ENCODE data around the gene GOLGA6L10. TPM values are rescaled to one million over a fixed set of nuclear protein-coding genes. Genes with fewer than 3 reads are reported as not detected.
"Not testable (repeated sequence)": the region's sequence is repeated elsewhere in the genome, so short reads cannot be mapped to it uniquely, and the experiment has no call there.

The GOLGA6L10 gene, protein sequence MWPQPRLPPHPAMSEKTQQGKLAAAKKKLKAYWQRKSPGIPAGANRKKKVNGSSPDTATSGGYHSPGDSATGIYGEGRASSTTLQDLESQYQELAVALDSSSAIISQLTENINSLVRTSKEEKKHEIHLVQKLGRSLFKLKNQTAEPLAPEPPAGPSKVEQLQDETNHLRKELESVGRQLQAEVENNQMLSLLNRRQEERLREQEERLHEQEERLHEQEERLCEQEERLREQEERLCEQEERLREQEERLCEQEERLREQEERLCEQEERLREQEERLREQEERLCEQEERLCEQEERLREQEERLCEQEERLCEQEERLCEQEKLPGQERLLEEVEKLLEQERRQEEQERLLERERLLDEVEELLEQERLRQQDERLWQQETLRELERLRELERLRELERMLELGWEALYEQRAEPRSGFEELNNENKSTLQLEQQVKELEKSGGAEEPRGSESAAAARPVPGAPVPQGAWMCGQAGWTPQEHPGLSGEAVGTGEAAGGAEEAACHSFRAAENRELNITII
- total RNA-seq, result 1 to 10 TPM in 4 of 5 experiments, under 1 TPM in 1; 0.56 to 3.8 (median 1.8) TPM
- polyA plus RNA-seq, result under 1 TPM; 0.04 to 0.62 TPM
- 0.54 reads per million for total RNA-seq

DNA sequence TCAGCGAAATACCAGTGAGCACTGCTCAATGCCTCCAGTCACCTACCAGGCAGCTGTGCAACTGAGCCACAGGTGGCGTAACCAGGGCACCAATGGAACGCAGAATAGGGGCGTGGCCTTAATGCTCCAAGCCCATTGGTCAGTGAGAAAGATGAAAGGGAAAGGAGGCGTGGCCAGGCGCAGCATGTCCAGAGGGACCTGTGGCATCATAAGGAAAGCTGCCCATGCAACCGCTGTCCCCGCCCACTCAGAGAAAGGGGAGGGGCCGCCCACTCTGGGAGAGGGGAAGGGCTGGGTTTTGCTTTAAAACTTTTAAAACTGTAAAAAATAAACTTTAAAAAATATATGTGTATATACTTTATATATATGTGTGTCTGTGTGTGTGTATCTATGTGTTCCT is at the start of gene GOLGA6L10:
TSS of gene GOLGA6L10 (minus strand) at position 101 of the 400 bp plus-strand sequence. CDS start at position 1, 100 bp downstream.
- H3K36me3 Mint-ChIP-seq; H3K27ac Mint-ChIP-seq; CTCF ChIA-PET; H3K4me3 ChIP-seq (ENCODE audit: low read length); H3K9me3 Mint-ChIP-seq; ATAC-seq; H3K27ac ChIP-seq (ENCODE audit: low read depth, low read length); H3K36me3 ChIP-seq (ENCODE audit: control insufficient read depth in 2 of 3, insufficient read depth in 3 of 3, low read length in 3 of 3); H3K27me3 ChIP-seq (ENCODE audit: control insufficient read depth in 2 of 2, insufficient read depth in 2 of 2, low read length in 2 of 2); H3K27me3 Mint-ChIP-seq; POLR2A ChIA-PET; H3K4me3 Mint-ChIP-seq; H3K9me3 ChIP-seq (ENCODE audit: control insufficient read depth in 2 of 3, low read length in 3 of 3); H3K4me1 Mint-ChIP-seq; H3K4me1 ChIP-seq (ENCODE audit: control insufficient read depth in 2 of 2, insufficient read depth in 2 of 2, low read length in 2 of 2); DNase-seq; intact Hi-C loops (cut with micrococcal nuclease): not testable (repeated sequence)

DNA sequence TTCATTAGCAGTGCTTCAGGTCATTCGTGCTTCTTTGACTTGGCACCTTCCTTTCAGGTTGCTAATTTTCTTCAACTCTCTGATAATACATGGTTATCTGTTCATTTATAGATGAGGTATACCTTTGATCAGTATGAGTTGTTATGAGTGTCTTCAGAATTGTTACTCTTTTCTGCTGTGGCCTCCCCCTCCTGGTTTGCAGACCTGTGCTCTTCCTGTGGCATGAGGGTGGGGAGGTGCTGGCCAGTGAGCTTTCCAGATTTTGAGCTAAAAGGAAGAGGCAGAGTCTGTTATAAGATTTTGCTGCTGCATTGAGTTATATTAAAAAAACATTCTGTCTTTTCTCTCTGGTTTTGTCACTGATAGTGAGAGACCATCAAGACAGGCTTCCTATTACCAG is 49.5 kb upstream of the GOLGA6L10 start:
- Histone ChIP-seq H3K27me3 (ENCODE audit: control insufficient read depth in 2 of 2, insufficient read depth in 2 of 2, low read length in 2 of 2) (no peaks in the 10 kb centered on the region), H3K4me1 (ENCODE audit: control insufficient read depth in 2 of 2, insufficient read depth in 2 of 2, low read length in 2 of 2) (no peaks in the 10 kb centered on the region), H3K4me3 (ENCODE audit: low read length) (no peak overlapping the region), H3K9me3 (ENCODE audit: control insufficient read depth in 2 of 3, low read length in 3 of 3) (no peaks in the 10 kb centered on the region), H3K36me3 (ENCODE audit: control insufficient read depth in 2 of 3, insufficient read depth in 3 of 3, low read length in 3 of 3) (no peaks in the 10 kb centered on the region), H3K27ac (ENCODE audit: low read depth, low read length) (no peak overlapping the region)
- Mint-ChIP-seq H3K27ac (peak overlapping the region in 1 of 9 donors; percentile 62), H3K9me3 (no peaks in the 10 kb centered on the region), H3K4me1 (peaks cover 0 to 20% (median 4%) of the 10 kb centered on the region in 7 donors), H3K36me3 (peaks cover 0 to 4% (median 0%) of the 10 kb centered on the region in 5 donors), H3K27me3 (no peaks in the 10 kb centered on the region), H3K4me3 (no peak overlapping the region)
- ATAC-seq (no peak), DNase-seq (no peak)
- POLR2A ChIA-PET, result no interaction called here
- intact Hi-C loops (cut with micrococcal nuclease), result no loop called here
- CTCF ChIA-PET, result no interaction called here

DNA sequence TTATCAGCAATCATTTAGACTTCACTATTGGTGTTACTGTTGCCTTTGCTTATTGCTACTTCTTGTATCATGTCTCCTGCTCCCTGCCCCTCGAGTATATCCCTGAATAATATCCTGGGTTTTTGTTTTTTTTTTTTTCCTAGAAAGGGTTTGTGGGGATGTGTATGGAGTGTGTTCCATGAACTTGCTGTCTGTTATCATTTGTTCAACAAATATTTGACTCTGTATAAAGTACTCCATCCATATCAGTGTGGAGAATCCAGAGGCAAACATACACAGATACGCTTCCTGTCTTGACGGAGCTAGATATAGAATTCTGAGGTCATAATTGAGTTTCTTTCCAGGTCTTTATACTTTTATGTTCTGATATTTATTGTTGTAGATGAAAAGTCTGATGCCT is 48.5 kb upstream of the GOLGA6L10 start:
- Mint-ChIP-seq H3K27ac (no peak overlapping the region), H3K9me3 (no peaks in the 10 kb centered on the region), H3K4me1 (peaks cover 0 to 20% (median 4%) of the 10 kb centered on the region in 7 donors), H3K4me3 (no peak overlapping the region), H3K36me3 (peaks cover 0 to 4% (median 0%) of the 10 kb centered on the region in 5 donors), H3K27me3 (no peaks in the 10 kb centered on the region)
- ChIA-PET CTCF (no interaction called here), POLR2A (no interaction called here)
- intact Hi-C loops (cut with micrococcal nuclease), result no loop called here
- no peak overlapping the region for H3K27ac ChIP-seq (ENCODE audit: low read depth, low read length)
- ATAC-seq, result no peak
- no peaks in the 10 kb centered on the region for H3K9me3 ChIP-seq (ENCODE audit: control insufficient read depth in 2 of 3, low read length in 3 of 3)
- no peaks in the 10 kb centered on the region for H3K4me1 ChIP-seq (ENCODE audit: control insufficient read depth in 2 of 2, insufficient read depth in 2 of 2, low read length in 2 of 2)
- no peak overlapping the region for H3K4me3 ChIP-seq (ENCODE audit: low read length)
- H3K27me3 ChIP-seq (ENCODE audit: control insufficient read depth in 2 of 2, insufficient read depth in 2 of 2, low read length in 2 of 2), result no peaks in the 10 kb centered on the region
- no peak for DNase-seq
- no peaks in the 10 kb centered on the region for H3K36me3 ChIP-seq (ENCODE audit: control insufficient read depth in 2 of 3, insufficient read depth in 3 of 3, low read length in 3 of 3)

DNA sequence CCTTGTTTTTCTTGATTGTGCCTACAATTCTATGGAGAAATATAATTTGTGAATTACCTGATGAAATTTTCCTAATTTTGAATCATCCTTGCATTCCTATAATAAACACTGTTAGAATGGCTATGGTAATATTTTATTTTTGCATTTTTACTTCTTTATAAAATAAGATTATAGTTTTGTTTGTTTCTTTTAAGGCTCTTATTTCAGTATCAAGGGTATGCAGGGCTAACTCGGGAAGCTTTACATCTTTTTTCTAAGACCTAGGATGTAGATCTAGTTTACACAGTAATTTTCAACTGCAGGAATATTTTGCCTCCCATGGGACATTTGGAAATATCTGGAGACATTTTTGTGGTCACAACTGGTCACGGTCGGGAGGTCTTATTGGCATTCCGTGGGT is 46.5 kb upstream of the GOLGA6L10 start:
- H3K4me3 Mint-ChIP-seq; intact Hi-C loops (cut with micrococcal nuclease); H3K27ac ChIP-seq (ENCODE audit: low read depth, low read length); H3K4me1 ChIP-seq (ENCODE audit: control insufficient read depth in 2 of 2, insufficient read depth in 2 of 2, low read length in 2 of 2); CTCF ChIA-PET; H3K4me3 ChIP-seq (ENCODE audit: low read length); H3K36me3 ChIP-seq (ENCODE audit: control insufficient read depth in 2 of 3, insufficient read depth in 3 of 3, low read length in 3 of 3); H3K9me3 Mint-ChIP-seq; H3K27me3 ChIP-seq (ENCODE audit: control insufficient read depth in 2 of 2, insufficient read depth in 2 of 2, low read length in 2 of 2); H3K27ac Mint-ChIP-seq; H3K27me3 Mint-ChIP-seq; H3K36me3 Mint-ChIP-seq; POLR2A ChIA-PET; H3K9me3 ChIP-seq (ENCODE audit: control insufficient read depth in 2 of 3, low read length in 3 of 3); ATAC-seq; DNase-seq: not testable (repeated sequence)
- peaks cover 3 to 37% (median 8%) of the 10 kb centered on the region in 7 donors for H3K4me1 Mint-ChIP-seq

DNA sequence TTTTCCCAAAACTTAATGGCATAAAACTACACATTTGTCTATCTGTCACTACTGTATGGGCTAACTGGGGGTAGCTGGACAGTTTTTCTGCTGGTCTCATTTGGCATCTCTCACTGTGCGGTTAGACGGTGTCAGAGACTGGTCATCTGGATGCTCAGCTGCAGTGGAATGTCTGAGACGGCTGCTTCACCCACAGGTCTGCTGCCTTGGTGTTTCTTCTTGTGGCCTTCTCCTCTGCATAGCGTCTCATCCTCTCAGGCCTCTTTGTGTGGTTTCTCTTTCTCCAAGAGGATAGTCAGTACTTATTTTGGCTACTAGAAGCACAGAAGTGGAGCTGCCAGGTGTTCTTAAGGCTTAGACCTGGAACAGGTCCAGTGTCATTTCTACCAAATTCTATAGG is 44.4 kb upstream of the GOLGA6L10 start:
- no peaks in the 10 kb centered on the region for H3K36me3 ChIP-seq (ENCODE audit: control insufficient read depth in 2 of 3, insufficient read depth in 3 of 3, low read length in 3 of 3)
- Mint-ChIP-seq H3K36me3 (peaks cover 0 to 10% (median 0%) of the 10 kb centered on the region in 5 donors), H3K9me3 (peaks cover 0 to 2% (median 0%) of the 10 kb centered on the region in 11 donors), H3K27ac (no peak overlapping the region), H3K27me3 (peaks cover 0 to 3% (median 0%) of the 10 kb centered on the region in 5 donors), H3K4me1 (peaks cover under 1 to 45% (median 8%) of the 10 kb centered on the region in 7 donors), H3K4me3 (no peak overlapping the region)
- H3K9me3 ChIP-seq (ENCODE audit: control insufficient read depth in 2 of 3, low read length in 3 of 3), result no peaks in the 10 kb centered on the region
- intact Hi-C loops (cut with micrococcal nuclease), result no loop called here
- no peaks in the 10 kb centered on the region for H3K27me3 ChIP-seq (ENCODE audit: control insufficient read depth in 2 of 2, insufficient read depth in 2 of 2, low read length in 2 of 2)
- no peaks in the 10 kb centered on the region for H3K4me1 ChIP-seq (ENCODE audit: control insufficient read depth in 2 of 2, insufficient read depth in 2 of 2, low read length in 2 of 2)
- POLR2A ChIA-PET, result no interaction called here
- ATAC-seq (no peak), DNase-seq (no peak)
- CTCF ChIA-PET, result no interaction called here
- H3K4me3 ChIP-seq (ENCODE audit: low read length), result no peak overlapping the region
- no peak overlapping the region for H3K27ac ChIP-seq (ENCODE audit: low read depth, low read length)

DNA sequence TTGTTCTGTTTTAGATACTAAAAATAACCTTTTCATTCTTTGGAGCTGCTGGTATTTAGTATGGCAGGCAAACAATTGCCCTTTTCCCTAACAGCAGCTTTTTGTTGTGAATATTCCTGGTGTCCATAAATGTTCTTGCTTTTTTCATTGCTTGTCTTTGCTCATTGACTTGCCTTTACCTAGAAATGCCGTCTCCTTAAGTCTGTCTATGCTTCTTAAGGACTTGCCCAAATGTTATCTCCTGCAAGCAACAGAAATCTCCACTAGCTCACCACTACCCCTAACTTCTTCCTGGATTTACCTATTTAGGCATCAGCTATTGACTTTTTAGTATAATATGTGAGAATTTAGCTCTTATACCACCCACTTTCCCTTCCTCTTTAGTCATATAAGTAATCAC is 42.8 kb upstream of the GOLGA6L10 start:
- H3K27ac Mint-ChIP-seq; DNase-seq; H3K36me3 Mint-ChIP-seq; ATAC-seq; H3K27ac ChIP-seq (ENCODE audit: low read depth, low read length); intact Hi-C loops (cut with micrococcal nuclease); H3K9me3 ChIP-seq (ENCODE audit: control insufficient read depth in 2 of 3, low read length in 3 of 3); H3K36me3 ChIP-seq (ENCODE audit: control insufficient read depth in 2 of 3, insufficient read depth in 3 of 3, low read length in 3 of 3); CTCF ChIA-PET; H3K27me3 Mint-ChIP-seq; H3K4me3 ChIP-seq (ENCODE audit: low read length); H3K4me3 Mint-ChIP-seq; POLR2A ChIA-PET; H3K9me3 Mint-ChIP-seq; H3K4me1 ChIP-seq (ENCODE audit: control insufficient read depth in 2 of 2, insufficient read depth in 2 of 2, low read length in 2 of 2); H3K27me3 ChIP-seq (ENCODE audit: control insufficient read depth in 2 of 2, insufficient read depth in 2 of 2, low read length in 2 of 2): not testable (repeated sequence)
- H3K4me1 Mint-ChIP-seq, result peaks cover 0 to 45% (median 5%) of the 10 kb centered on the region in 7 donors

DNA sequence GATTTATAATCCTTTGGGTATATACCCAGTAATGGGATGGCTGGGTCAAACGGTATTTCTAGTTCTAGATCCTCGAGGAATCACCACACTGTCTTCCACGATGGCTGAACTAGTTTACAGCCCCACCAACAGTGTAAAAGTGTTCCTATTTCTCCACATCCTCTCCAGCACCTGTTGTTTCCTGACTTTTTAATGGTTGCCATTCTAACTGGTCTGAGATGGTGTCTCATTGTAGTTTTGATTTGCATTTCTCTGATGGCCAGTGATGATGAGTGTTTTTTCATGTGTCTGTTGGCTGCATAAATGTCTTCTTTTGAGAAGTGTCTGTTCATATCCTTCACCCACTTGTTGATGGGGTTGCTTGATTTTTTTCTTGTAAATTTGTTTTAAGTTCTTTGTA is 40.9 kb upstream of the GOLGA6L10 start:
- H3K36me3 Mint-ChIP-seq, POLR2A ChIA-PET: not testable (repeated sequence)
- H3K27ac Mint-ChIP-seq, result peak overlapping the region in 1 of 9 donors; percentile 9

More for the DNA sequence above, 40.9 kb upstream of the GOLGA6L10 start:
- CTCF ChIA-PET; H3K4me3 Mint-ChIP-seq; H3K4me1 ChIP-seq (ENCODE audit: control insufficient read depth in 2 of 2, insufficient read depth in 2 of 2, low read length in 2 of 2); H3K9me3 Mint-ChIP-seq; H3K27me3 ChIP-seq (ENCODE audit: control insufficient read depth in 2 of 2, insufficient read depth in 2 of 2, low read length in 2 of 2); H3K36me3 ChIP-seq (ENCODE audit: control insufficient read depth in 2 of 3, insufficient read depth in 3 of 3, low read length in 3 of 3); H3K27me3 Mint-ChIP-seq; H3K27ac ChIP-seq (ENCODE audit: low read depth, low read length); H3K9me3 ChIP-seq (ENCODE audit: control insufficient read depth in 2 of 3, low read length in 3 of 3); H3K4me3 ChIP-seq (ENCODE audit: low read length); intact Hi-C loops (cut with micrococcal nuclease); DNase-seq; ATAC-seq: not testable (repeated sequence)
- H3K4me1 Mint-ChIP-seq, result peaks cover 0 to 41% (median 5%) of the 10 kb centered on the region in 7 donors

Measured in naive thymus-derived CD4-positive, alpha-beta T cell (primary cell).